Measurements from ENCODE around the gene ADAMTS14.

Gene ADAMTS14

DNA sequence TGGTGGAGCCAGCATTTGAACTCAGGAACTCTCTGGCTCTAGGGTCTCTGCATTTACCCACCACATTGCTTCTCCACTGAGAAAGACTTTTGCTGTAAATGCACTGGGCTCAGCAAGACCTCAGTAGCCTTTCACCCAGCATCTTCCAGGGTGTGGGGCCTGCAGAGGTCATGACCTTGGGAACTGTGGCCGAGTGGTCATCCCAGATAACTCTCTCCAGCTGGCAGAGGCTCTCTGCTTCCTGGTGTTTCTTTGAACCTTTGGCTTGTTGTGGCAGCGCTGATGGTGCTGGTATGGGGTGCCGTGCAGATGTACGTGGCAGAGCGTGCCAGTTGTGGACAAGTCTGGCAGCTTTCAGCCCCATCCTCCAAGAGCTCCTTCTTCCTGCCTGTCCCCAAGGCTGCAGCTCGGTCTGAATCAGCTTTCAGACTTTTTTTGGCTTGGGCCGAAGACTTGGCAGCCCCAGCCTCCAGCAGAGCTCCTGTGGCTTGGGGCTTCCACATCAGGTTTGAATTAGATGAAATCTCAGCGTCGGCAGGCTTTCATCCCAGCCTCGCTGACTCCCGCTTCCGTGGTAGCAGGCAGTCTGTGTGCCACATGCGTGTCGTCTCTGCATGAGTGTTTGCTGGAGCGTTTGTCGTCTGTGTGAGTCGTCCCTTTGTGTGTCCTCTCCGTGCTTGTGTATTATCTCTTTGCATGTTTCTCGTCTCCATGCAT, 21.5 kb downstream of the ADAMTS14 start:
- DNase-seq (ENCODE audit: low read depth, low spot score) = no peak

DNA sequence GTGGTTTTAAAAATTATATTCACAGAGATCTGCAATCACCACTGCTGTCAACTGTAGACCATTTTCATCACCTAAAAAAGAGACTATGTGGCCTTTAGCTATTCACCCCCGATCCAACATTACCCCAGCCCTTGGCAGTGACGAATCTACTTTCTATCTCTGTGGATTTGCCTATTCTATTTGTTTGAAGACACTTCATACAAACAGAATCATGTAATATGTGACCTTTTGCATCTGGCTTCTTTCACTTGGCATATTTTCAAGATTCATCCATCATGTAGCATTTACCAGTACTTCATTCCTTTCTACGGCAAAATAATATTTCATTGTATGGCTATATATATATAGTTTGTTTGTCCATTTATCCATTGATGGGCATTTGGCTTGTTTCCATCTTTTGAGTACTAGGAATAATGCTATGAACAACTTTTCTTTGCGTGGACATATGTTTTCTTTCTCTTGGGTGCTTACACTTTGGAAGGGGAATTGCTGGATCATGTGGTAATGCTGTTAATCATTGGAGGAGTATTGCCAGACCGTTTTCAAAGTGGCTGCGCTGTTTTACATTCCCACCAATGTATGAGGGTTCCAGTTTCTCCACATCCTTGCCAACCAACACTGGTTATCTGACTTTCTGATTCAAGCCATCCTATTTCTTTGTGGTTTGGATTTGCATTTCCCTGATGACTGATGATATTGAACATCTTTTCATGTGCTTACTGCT, 22.3 kb downstream of the ADAMTS14 start:
- DNase-seq (ENCODE audit: low read depth, low spot score) = no peak

DNA sequence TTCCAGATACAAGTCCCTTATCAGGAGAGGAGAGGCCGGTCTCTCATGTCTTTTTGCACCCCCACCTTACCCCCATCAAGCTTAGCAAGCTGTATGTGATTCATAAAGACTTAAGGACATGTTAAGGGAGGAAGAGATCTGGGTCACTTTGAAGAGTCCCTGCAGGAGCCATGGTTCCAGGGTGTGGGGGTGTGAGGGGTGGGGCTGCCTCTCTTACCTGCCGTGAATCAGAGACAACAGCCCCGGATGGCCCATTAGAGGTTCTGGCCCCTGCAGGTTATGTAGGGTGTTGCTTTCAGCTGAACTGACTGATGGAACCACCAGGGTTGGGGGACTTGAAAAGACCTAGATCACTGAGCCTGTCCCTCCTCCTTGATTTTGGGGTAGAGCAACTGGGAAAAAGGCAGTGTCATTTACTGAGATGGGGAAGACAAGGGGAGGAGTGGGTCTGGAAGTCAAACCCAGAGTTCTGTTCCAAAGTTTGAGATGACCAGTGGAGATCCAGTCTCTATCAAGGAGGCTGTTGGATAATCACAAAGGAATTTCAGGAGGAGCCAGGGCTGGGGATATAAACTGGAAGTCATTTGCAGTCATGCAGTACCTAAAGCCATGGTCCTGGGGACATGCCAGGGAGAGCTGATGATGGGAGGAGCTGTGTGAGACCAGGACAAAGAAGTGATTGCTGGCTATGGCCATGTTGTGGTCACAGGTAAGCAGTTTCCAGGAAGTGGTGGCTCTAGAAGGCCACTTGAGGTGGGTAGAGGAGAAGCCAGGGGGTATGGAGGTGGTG, 23.1 kb downstream of the ADAMTS14 start:
- DNase-seq (ENCODE audit: low read depth, low spot score) = no peak

DNA sequence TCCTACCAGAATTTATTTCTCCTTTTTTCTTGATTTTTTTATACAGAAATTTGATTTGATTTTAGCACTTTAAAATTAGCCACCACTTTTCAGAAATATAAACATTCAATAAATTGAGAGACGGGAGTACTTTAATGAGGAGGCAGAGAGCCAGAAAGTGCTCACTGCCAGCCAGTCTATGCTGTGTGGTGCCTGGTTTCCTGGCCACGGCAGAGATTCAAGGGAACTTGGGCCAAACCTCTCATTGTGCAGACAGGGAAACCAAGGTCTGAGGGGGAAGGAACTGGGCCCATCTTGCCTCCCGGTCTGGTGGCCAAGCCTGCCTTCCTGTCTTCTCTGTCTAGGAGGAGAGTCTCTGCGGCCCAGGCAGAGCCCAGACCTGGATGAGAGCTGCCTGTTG, 25.9 kb downstream of the ADAMTS14 start:
- no peak for DNase-seq (ENCODE audit: low read depth, low spot score)

DNA sequence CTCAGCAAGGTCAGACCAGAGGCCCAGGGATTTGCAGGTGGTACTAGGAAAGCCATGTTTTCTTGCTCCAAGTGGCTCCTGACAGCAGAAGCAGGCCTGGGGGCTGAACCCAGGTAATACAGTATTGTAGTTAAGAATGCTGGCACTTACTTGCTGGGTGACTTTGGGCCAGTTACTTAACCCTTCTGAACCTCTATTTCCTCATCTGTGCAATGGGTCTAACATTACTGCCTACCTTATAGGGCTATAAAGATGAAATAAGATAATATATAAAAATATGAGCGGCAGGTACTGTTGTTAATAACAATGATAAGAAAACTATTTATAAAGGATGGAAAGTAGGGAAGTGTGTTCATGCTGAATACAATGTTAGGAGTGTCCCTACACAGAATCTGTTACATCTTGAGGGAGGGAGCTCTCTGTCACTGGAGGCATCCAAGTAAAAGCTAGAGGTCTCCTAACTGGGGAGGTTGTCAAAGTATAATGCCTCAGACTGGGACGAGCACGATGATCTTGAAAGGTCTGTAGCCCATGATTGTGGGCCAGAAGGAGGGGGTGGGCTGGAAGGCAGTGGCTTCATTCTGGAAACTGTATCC, 26.9 kb downstream of the ADAMTS14 start:
- DNase-seq (ENCODE audit: low read depth, low spot score) = no peak

DNA sequence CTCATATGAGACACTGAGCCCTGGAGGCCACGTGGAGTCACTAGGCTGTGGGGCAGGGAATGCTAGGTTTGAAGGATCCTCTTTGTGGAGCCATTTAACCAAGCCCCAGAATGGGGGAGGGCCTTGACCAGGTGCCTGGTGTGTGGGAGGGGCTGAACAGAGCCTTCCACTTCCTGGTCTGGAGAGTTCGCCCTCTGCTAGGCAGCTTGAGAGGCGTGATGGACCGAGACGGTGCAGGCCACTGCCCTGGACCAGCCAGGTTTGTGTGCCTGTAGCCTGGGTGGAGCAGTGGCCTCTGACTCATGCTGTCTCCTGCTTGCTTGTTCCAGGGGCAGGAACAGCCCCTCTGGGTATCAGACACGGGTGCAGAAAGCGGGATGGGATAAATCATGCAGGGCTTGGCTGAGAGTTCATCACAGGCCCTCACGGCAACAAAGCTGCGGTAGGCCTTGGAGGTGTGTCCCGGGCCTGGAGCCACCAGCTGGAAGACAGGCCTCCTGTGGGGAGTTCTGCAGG, 27.4 kb downstream of the ADAMTS14 start:
- no peak for DNase-seq (ENCODE audit: low read depth, low spot score)

DNA sequence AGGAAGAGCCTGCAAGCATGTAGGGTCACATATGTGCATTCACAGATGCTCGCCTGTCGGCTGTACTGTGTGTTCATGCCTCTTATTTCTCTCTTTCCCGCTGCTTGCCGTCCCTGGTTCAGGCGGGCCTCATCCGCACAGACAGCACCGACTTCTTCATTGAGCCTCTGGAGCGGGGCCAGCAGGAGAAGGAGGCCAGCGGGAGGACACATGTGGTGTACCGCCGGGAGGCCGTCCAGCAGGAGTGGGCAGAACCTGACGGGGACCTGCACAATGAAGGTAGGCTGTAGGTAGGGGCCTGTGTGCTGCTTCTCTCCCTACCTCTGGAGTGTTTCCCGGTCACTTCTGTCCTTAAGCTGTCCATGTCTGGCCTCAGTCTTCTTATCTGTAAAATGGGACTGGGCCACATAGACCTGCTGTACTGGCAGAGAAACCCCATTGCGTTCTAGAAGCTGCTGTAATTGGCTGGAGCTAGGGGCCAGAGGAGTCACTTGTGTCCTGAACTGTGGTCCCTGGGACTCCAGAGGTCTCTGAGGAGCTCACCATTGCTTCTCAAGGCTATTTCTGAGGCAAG, 30.0 kb downstream of the ADAMTS14 start:
- no peak for DNase-seq (ENCODE audit: low read depth, low spot score)

DNA sequence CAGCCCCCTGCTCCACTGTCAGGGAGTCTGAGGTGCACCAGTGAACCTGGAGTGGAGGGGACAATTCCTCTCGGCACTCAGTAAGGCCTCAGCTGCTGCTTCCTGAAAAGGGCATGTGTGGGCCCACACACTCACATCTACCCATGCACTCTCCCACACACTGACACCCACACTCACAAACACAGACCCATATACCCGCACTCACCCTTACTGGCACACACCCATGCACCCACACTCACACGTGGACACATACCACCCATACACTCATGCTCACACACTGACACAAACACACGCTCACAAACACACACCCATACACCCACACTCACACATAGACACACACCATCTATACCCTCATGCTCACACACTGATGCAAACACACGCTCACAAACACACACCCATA, 31.9 kb downstream of the ADAMTS14 start:
- no peak for DNase-seq (ENCODE audit: low read depth, low spot score)

DNA sequence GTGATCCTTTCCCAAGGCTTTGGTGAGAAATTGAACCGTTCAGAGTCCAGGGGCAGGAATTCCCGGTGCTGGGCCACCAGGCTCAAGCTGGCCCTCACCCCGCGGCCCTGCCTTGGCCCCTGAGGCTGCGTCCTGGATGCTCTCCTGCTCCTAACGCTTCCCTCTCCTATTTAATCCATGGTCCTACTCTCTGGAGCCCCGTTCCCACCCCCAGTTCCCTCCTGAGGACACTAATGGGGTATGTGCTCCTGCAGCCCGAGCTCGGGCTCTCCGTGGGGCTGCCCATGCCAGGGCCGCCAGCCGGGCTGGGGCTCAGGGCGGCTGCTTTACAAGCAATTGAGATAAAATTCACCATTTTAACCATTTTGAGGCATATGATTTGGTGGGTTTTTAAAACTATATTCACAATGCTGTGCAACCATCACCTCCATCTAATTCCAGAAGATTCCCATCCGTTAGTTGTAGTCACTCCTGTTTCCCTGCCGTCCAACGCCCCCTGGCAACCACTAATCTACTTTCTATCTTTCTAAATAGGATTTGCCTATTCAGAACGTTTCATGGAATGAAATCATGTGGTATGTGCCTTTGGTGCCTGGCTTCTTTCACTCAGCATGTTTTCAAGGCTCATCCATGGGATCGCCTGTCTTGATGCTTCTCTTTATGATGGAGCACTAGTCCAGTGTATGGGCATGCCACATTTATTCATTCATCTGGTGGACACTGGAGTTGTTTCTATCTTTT, 33.0 kb downstream of the ADAMTS14 start:
- no peak for DNase-seq (ENCODE audit: low read depth, low spot score)

DNA sequence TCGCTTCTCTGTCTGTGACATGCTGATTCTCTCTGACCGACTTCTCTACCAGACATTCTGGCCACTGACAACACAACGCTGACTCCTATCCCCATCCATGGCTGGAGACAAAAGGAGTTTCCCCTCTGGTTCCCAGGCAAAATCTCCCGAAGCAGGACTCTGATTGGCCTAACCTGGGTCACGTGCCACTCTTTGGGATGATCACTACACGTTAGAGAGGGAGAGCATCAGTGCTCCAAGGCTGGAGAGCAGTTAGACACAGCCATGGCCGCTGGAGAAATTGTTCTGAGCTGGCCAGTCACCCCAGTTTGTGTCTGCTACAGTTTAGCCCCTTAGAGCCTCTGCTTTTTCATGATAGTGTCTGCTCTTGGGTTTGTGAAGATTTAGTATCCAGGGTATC, 38.9 kb downstream of the ADAMTS14 start:
- no peak for DNase-seq (ENCODE audit: low read depth, low spot score)

DNA sequence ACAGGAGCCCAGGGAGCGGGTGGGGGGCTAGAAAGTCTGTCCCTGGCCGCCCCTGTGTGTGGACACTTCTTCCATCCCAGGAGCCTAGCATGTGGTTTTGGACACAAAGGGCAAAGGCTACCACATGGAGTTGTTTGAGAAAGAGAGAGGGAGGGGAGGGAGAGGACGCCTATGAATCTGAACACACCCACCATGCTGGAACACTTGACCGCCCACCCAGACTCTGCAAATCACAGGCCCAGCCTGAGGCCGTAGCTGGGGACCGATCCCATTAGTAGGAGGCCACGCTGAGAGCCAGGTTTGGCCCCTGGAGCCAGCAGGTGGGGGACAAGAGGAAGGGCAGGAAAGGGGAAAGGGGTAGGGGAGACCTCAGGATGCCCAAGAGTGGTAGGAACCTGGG, 39.6 kb downstream of the ADAMTS14 start:
- DNase-seq (ENCODE audit: low read depth, low spot score) = no peak

DNA sequence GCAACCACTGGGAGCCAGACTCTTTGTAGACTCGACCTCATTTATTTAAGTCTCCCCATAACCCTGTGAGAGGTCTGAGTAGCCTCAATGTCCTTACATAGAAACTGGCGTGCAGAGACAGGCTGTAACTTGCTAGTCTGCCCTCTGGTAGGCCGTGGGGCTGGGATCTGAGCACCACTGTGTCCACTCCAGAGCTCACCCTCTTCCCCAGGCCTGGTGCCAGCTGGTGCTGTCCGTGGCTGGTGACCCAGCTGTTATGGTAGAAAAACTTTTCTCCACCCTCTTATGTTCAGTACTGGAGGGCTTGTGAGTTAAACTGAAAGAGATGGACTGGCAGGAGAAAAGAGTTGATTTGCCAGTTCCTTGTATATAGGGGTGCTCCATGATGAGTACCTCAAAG, 41.9 kb downstream of the ADAMTS14 start:
- no peak for DNase-seq (ENCODE audit: low read depth, low spot score)

DNA sequence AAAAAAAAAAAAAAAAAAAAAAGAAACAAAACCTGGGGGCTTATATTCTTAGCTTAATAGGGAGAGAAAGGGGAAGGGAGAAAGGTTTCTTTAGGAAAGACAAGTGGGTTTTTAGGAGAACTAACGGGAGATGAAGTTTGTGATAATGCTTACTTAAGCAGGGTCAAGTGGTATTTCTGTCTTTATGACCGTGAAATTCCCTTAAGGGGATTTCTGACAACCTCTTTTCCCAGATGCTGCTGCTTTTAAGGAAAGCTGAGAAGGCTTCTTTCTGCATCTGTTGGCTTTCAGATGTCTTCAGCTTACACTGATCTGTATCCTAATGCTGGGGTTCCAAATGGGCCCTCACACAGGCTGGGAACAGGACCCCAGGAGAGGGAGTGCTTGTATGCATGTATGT, 42.6 kb downstream of the ADAMTS14 start:
- no peak for DNase-seq (ENCODE audit: low read depth, low spot score)

DNA sequence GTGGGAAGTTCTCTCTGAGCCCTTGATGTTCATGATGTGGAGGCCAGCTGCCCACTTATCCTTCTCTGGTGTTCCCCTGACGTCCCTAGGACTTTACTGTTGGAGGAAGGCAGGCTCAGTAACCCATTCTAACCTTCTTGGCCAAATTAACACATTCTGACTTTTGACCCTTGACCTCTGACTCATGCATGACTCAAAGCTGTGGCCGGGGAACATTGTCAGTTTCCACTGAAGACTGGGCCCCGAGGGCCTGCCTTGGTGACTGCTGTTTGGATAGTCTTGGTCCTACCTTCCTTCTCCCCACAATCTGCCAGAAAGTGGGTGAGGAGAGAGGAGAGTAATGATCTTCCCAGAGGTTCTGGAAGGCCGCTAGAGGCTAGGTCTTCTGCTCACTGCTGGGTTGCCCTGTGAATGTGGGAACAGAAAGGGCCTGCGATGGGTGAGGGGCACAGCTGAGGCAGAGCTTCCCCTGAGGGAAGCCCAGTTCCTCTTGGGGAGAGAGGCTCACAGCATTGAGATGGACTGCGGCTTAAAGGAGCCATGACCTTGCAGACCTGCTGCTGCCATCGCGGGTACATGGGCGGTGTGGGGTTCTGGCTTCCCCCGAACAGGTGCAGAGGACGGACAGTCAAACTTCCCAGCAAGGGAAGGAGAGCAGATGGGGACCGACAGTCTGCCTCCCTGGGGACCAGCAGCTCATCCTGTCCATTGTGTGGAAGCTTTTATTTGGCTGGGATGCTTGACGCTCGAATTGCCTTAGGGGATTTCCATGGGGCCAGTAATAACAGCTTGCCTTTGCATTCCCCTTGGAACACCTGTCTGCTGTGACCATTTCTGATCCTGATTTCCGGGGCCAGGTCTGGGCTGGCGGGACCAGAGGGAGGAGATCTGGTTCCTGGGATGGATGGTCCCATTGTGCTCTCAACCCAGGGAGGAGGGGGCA, 43.8 kb downstream of the ADAMTS14 start:
- DNase-seq (ENCODE audit: low read depth, low spot score) = no peak

DNA sequence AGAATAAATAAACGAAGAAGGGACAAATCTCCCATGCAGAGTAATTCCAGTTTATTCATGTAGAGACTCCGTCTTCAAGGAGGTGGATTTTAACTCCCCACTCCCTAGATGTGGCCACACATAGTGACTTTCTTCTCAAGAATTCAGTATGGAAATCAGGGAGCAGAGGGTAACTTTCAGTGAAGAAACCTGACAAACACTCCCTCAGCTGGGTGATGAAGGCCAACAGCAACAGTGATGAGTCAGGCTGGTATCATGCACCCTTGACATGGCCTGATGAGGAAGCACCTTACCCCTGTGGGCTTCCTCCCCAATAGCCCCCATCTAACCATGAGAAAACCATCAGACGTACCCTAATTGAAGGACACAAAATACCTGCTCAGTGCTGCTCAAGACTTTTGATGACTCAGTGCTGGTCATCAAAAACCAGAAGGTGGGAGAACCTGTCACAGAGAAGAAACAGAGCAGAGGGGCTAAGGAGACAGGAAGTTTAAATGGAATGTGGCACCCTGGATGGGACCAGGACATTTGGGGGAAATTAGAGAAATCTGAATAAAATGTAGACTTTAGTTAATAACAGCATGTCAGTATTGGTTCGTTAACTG, 50.6 kb downstream of the ADAMTS14 start:
- no peak for DNase-seq (ENCODE audit: low read depth, low spot score)

DNA sequence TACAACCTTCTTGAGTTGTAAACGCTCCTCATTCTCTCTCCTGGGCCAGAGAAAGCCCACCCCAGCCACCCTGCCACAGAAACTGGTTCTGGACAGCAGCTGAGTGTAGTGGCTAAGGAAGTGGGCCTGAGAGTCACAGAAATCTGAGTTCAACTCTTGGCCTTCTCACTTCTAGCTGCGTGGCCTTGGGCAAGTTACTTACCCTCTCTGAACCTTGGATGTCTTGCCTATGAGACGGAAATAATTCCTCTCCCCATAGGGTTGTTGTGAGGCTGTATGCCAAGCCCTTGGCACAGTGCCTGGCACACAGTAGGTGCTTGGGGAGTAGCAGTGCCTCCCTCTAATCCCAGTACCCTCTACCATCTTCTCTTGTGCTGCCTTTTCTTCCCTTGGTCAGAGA, 51.5 kb downstream of the ADAMTS14 start:
- no peak for DNase-seq (ENCODE audit: low read depth, low spot score)

DNA sequence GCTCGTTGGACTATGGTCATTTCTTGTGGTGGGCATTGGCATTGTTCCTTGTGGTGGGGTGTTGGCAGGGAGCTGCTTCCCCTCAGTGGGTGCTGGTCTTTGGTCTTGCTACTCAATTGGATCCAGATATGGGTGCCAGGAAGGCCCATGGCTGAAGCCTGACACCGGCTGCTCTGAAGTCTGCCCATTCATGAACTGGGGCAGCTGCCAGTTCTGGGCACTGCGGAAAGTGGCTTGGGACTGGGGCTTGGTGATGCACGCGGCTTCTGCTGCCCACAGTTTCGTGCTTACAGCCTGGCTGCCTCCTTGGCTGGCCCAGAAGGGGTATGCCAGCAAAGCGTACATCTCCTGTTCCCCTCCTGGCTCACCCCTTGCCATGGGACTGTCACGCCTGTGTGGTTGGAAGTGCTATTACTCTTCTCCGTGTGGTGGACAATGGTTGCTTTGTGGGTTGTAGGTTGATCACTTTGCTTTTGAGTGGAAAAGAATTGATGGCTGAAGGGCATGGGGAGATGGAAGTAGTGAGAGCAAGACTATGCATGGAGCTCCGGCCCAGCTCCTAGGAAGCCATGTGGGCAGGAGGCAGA, 54.7 kb downstream of the ADAMTS14 start:
- no peak for DNase-seq (ENCODE audit: low read depth, low spot score)

DNA sequence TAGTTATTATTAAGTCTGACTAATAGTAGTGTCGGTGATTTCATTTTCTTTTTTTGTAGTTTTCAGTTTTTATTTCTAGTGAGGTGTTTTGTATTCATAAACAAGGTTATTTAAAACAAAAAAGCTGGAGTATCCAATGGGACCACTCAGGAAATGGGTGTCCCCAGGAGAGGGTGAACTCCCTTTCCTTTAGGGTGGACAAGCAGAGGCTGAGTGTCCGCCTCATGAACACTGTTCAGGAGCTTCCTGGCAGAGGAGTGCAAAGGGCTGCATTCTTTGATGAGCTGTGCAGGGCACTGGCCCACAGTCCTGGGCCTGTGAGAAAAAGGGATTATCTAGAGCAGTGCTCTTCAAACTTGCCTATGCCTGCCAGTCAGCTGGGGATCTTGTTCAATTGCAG, 56.0 kb downstream of the ADAMTS14 start:
- no peak for DNase-seq (ENCODE audit: low read depth, low spot score)

DNA sequence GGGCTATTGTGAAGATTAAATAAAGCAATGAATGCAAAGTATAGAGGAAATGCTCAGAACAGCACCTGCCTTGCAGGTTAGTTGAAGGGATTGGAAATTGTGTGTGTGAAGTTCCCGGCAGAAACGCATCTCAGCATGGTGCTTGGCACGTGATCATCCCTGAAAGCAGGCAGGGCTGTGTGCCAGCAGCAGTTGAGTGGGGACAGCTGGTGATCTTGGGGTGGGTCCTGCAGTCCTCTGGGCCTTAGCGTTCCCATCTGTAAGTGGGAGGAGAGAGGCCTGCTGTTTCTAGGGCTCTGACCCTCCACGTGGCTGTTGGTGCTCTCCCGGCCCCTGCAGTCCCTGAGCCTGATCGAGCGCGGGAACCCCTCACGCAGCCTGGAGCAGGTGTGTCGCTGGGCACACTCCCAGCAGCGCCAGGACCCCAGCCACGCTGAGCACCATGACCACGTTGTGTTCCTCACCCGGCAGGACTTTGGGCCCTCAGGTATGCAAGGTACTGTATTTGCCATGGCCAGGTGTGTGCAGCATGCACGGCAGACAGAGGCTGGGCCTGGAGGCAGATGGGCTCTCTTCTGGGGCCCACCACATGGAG, 57.6 kb downstream of the ADAMTS14 start:
- no peak for DNase-seq (ENCODE audit: low read depth, low spot score)
